Prostate gland (tissue), 2 donors: Measurements from ENCODE around the gene KCNK15.

Experiments used
- POLR2A ChIP-seq: fragments of 450-650 bp; IDR thresholded peaks from one replicate; pipeline ENCODE4 v1.6.1; 2016; ENCODE audit warnings: antibody characterized with exemption, mild to moderate bottlenecking
- TF ChIP-seq, protein P1 (sequence below), 4 experiments: fragments of 200-600 bp in 2 of 4; fragments of 450-650 bp in 2 of 4; sonication (generic) in 2 of 4; IDR thresholded peaks; 1 replicate in 3 of 4; 2 replicates in 1 of 4; pipeline ENCODE4 v1.5.1; 2016 to 2019; ENCODE audit warnings: antibody characterized with exemption in 4 of 4, mild to moderate bottlenecking in 2 of 4, moderate library complexity in 2 of 4

DNA sequence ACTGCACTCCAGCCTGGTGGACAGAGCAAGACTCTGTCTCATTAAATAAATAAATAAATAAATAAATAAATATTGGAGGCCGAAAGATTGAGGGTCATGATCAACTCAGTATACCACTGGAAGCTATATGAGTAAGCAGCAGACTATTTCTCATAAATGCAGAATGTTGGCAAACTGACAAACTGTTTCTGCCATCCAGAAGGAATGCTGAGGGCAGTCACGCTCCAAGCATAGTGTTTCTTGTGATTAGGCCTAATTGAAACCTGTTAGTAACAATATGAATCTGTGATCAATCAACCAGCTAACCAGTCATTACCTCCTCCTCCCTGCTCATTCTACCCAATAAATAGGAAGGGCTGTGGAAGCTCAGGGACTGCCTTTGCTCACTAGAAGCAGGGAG is 15.2 kb upstream of the KCNK15 start:
- TF ChIP-seq, protein P1, sequence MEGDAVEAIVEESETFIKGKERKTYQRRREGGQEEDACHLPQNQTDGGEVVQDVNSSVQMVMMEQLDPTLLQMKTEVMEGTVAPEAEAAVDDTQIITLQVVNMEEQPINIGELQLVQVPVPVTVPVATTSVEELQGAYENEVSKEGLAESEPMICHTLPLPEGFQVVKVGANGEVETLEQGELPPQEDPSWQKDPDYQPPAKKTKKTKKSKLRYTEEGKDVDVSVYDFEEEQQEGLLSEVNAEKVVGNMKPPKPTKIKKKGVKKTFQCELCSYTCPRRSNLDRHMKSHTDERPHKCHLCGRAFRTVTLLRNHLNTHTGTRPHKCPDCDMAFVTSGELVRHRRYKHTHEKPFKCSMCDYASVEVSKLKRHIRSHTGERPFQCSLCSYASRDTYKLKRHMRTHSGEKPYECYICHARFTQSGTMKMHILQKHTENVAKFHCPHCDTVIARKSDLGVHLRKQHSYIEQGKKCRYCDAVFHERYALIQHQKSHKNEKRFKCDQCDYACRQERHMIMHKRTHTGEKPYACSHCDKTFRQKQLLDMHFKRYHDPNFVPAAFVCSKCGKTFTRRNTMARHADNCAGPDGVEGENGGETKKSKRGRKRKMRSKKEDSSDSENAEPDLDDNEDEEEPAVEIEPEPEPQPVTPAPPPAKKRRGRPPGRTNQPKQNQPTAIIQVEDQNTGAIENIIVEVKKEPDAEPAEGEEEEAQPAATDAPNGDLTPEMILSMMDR (IDR thresholded peaks at IDR 0.05) = no peak
- no peak for TF ChIP-seq POLR2A
